Adrenal gland (tissue), 12 donors: ENCODE data around the gene KCND2. TPM values are rescaled to one million over a fixed set of nuclear protein-coding genes. Genes with fewer than 3 reads are reported as not detected.

Experiments
- DNase-seq, 7 donors: peaks; one replicate each; pipeline ENCODE4 v3.0.0-alpha.2; 2019 to 2020
- H3K27ac ChIP-seq, 5 donors: fragments of 200-600 bp; sonication (generic) in 4 of 5; 1 replicate in 3 of 5; 2 replicates in 2 of 5; pipeline versions ENCODE4 v1.5.1 to v1.8.0; 2016 to 2020; ENCODE audit warnings: mild to moderate bottlenecking in 1 of 5
- H3K27me3 ChIP-seq: fragments of 200-600 bp; 2 replicates; pipeline ENCODE4 v1.8.0; 2021
- H3K36me3 ChIP-seq, 2 donors: fragments of 200-600 bp; replicated peaks in 1 of 2; 1 replicate in 1 of 2; 2 replicates in 1 of 2; pipeline versions ENCODE4 v1.5.1 to v1.8.0; 2018 to 2022
- H3K4me1 ChIP-seq, 2 donors: fragments of 200-600 bp; replicated peaks in 1 of 2; 1 replicate in 1 of 2; 2 replicates in 1 of 2; pipeline versions ENCODE4 v1.5.1 to v1.8.0; 2018 to 2021
- H3K4me3 ChIP-seq, 4 donors: fragments of 200-600 bp; sonication (generic) in 3 of 4; one replicate each; pipeline ENCODE4 v1.5.1; 2016 to 2018
- H3K9me3 ChIP-seq, 3 donors: fragments of 200-600 bp; sonication (generic) in 1 of 3; replicated peaks in 1 of 3; 1 replicate in 2 of 3; 2 replicates in 1 of 3; pipeline versions ENCODE4 v1.5.1 to v1.8.0; 2016 to 2021
- CTCF ChIP-seq, 6 experiments: fragments of 450-650 bp in 4 of 6; fragments of 200-600 bp in 2 of 6; sonication (generic) in 1 of 6; IDR thresholded peaks; 1 replicate in 5 of 6; 2 replicates in 1 of 6; pipeline versions ENCODE4 v1.5.1 to v1.8.0; 2016 to 2021; ENCODE audit warnings: antibody characterized with exemption in 6 of 6, mild to moderate bottlenecking in 2 of 6, moderate library complexity in 1 of 6
- POLR2A ChIP-seq, 2 donors: fragments of 450-650 bp; IDR thresholded peaks; one replicate each; pipeline ENCODE4 v1.6.1; 2017; ENCODE audit warnings: antibody characterized with exemption in 2 of 2, mild to moderate bottlenecking in 2 of 2, moderate library complexity in 1 of 2
- WGBS, 4 donors: extraction: QIAGEN DNeasy Blood & Tissue Kit in 2 of 4; methylation state at CpG; one replicate each; pipeline versions ENCODE4 v1.1.5 to v1.1.7; 2013 to 2017; 5-methylcytosine and 5-hydroxymethylcytosine counted together
- intact Hi-C, 2 donors: fragments of 100-400 bp; cut with DNase I; formaldehyde crosslinking; loops; one replicate each; pipeline versions ENCODE4 v1.14.1 to v1.15.0; 2022 to 2023
- polyA plus RNA-seq, 3 donors: library from polyadenylated mRNA; stranded (reverse); fragments of 200-250 nt in 2 of 3; fragments of 350-450 nt in 1 of 3; fragmentation: Illumina TruSeq in 1 of 3; extraction: RNeasy Lipid Tissue Mini Kit (QIAGEN cat#74804) in 1 of 3; gene quantifications; one replicate each; pipeline ENCODE4 v1.2.3, GENCODE V29; 2013 to 2014
- total RNA-seq, 9 donors: library from RNA; depleted of rRNA in 4 of 9; stranded (reverse); fragments of >200 nt in 4 of 9; fragments of 120-200 nt in 1 of 9; fragmentation: NEBNext Ultra II Directional in 1 of 9; extraction: Animal tissue kit (Norgen Biotek cat#: 25700) in 1 of 9; gene quantifications; one replicate each; pipeline versions ENCODE4 v1.1.0 to v1.2.4, GENCODE V29; 2013 to 2023
- donor health status: healthy with polysubstance abuse.
- donor health status: Bipolar disorder and iron deficiency.
- donor health status: DM: yes; HTN: yes; CAD: no.
- donor health status: DM: no; HTN: no; CAD: no.
- donor health status: DM: no; HTN: no; CAD: no.
- donor health status: DM: yes; HTN: yes; CAD: no.

KCND2 gene
- total and polyA plus RNA-seq, 12 donors: 0.24 to 3.0 (median 0.81) TPM

- intact Hi-C loops: no loop called here
- no peaks in the 10 kb centered on the region for H3K27me3 ChIP-seq
- no peaks in the 10 kb centered on the region for H3K36me3 ChIP-seq
- no peaks in the 10 kb centered on the region for H3K9me3 ChIP-seq
- DNase-seq: no peak
- H3K4me1 ChIP-seq: no peaks in the 10 kb centered on the region
- WGBS, 4 donors: 86 to 100% (median 95%) methylated on average over 1 of the region's 1 CpG
- H3K4me3 ChIP-seq: no peak overlapping the region
- no peak for TF ChIP-seq CTCF (IDR thresholded peaks at IDR 0.05)
- no peak for TF ChIP-seq POLR2A (IDR thresholded peaks at IDR 0.05)
- no peak overlapping the region for H3K27ac ChIP-seq
Measured at GRCh38 chr7:120600607-120601006, 327.6 kb downstream of the KCND2 start.

- TF ChIP-seq CTCF (IDR thresholded peaks at IDR 0.05) (no peak), POLR2A (IDR thresholded peaks at IDR 0.05) (no peak)
- Histone ChIP-seq H3K36me3 (no peaks in the 10 kb centered on the region), H3K9me3 (no peaks in the 10 kb centered on the region), H3K27ac (no peak overlapping the region), H3K4me1 (no peaks in the 10 kb centered on the region), H3K4me3 (no peak overlapping the region), H3K27me3 (no peaks in the 10 kb centered on the region)
- no peak for DNase-seq
- intact Hi-C loops: no loop called here
Measured at GRCh38 chr7:120603366-120603765, 330.4 kb downstream of the KCND2 start.

- H3K27me3 ChIP-seq: no peaks in the 10 kb centered on the region
- TF ChIP-seq POLR2A (IDR thresholded peaks at IDR 0.05): no peak
- TF ChIP-seq CTCF (IDR thresholded peaks at IDR 0.05): no peak
- intact Hi-C loops: no loop called here
- H3K27ac ChIP-seq: no peak overlapping the region
- no peak for DNase-seq
- no peaks in the 10 kb centered on the region for H3K4me1 ChIP-seq
- no peak overlapping the region for H3K4me3 ChIP-seq
- no peaks in the 10 kb centered on the region for H3K36me3 ChIP-seq
- WGBS, 4 donors: 62 to 78% (median 75%) methylated on average over 7 of the region's 7 CpGs
- no peaks in the 10 kb centered on the region for H3K9me3 ChIP-seq
Measured at GRCh38 chr7:120609136-120609753, 336.3 kb downstream of the KCND2 start.

GRCh38 chr7:120611975-120612374, 339.0 kb downstream of the KCND2 start:
- no peaks in the 10 kb centered on the region for H3K27me3 ChIP-seq
- DNase-seq: no peak
- intact Hi-C loops: no loop called here
- WGBS, 4 donors: 82 to 90% (median 87%) methylated on average over 1 of the region's 1 CpG
- H3K36me3 ChIP-seq: no peaks in the 10 kb centered on the region
- TF ChIP-seq CTCF (IDR thresholded peaks at IDR 0.05): no peak
- no peak for TF ChIP-seq POLR2A (IDR thresholded peaks at IDR 0.05)
- H3K4me1 ChIP-seq: no peaks in the 10 kb centered on the region
- H3K9me3 ChIP-seq: no peaks in the 10 kb centered on the region
- no peak overlapping the region for H3K27ac ChIP-seq
- no peak overlapping the region for H3K4me3 ChIP-seq
